ENCODE data around the gene ANKRD24.

DNA sequence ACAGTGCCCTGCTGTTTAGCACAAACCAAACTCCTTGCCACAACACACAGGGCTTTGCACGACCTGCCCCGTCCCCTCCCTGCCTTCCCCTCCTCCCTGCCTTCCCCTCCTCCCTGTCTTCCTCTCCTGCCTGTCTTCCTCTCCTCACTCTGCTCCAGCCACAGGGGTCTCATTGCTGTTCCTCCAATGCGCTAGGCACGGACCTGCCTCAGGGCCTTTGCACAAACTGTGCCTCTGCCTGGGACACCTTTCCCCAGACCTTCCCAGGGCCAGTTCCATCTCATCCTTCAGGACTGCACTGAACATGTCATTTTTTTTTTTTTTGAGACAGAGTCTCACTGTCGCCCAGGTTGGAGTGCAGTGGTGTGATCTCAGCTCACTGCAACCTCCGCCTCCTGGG lies 30.9 kb upstream of the ANKRD24 start:
- TF ChIP-seq, protein P1, sequence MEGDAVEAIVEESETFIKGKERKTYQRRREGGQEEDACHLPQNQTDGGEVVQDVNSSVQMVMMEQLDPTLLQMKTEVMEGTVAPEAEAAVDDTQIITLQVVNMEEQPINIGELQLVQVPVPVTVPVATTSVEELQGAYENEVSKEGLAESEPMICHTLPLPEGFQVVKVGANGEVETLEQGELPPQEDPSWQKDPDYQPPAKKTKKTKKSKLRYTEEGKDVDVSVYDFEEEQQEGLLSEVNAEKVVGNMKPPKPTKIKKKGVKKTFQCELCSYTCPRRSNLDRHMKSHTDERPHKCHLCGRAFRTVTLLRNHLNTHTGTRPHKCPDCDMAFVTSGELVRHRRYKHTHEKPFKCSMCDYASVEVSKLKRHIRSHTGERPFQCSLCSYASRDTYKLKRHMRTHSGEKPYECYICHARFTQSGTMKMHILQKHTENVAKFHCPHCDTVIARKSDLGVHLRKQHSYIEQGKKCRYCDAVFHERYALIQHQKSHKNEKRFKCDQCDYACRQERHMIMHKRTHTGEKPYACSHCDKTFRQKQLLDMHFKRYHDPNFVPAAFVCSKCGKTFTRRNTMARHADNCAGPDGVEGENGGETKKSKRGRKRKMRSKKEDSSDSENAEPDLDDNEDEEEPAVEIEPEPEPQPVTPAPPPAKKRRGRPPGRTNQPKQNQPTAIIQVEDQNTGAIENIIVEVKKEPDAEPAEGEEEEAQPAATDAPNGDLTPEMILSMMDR (IDR thresholded peaks at IDR 0.05; ENCODE audit: insufficient read depth, low read length, poor library complexity, severe bottlenecking): no peak
- TF ChIP-seq EZH2phosphoT487 (conservative IDR thresholded peaks at IDR 0.05; ENCODE audit: low read length): no peak
